ENCODE data around the gene DNAJC2.

DNA sequence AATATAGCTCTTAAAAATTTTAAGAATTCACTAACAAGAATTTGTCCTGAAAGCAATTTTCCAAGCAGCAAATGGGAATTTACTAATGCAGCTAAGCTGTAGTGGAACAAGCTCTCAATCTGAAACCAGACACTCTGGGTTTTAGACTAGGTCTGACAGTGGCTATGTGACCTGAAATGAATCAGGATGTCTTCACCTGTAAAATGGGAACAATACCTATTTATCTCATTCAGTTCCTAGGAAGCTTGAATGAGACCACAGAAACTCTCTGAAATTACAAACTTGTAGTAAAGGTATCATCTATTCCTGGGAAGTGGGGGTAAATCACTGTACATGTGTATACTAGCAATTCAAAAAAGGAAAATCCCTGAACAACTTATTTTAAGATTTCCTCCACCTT, 1.2 kb downstream of the DNAJC2 start:
- TF ChIP-seq REST (IDR thresholded peaks at IDR 0.05; ENCODE audit: insufficient read depth in 1 of 2, low read depth in 2 of 2, low read length in 2 of 2) (no peak), POLR2AphosphoS5 (IDR thresholded peaks at IDR 0.05; ENCODE audit: low read depth, low read length) (no peak), FOXP2 (optimal IDR thresholded peaks at IDR 0.05; ENCODE audit: borderline replicate concordance, extremely low read depth, extremely low read length, insufficient read depth) (no peak)
